ENCODE measurements around the gene WDR74. TPM values are rescaled to one million over a fixed set of nuclear protein-coding genes. Genes with fewer than 3 reads are reported as not detected.

Gene WDR74
- total RNA-seq, 1 experiment from 2014 or later = 110 TPM

DNA sequence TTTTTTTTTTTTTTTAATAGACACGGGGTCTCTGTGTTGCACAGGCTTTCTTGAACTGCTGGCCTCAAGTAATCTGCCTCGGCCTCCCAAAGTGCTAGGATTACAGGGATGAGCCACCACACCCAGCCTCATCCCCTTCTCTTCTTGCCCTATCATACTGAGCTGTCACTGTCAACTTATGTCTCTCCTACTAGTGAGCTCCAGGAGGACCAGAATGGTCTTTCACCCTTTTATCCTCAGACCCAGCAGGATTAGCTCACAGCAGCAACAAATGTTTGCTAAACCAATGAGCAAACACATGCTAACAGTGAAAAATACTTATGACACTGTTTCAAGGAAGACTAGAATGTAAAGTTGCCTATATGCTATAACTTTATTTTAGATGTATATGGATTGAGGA, 27.7 kb downstream of the WDR74 start (continued):
- TF ChIP-seq NFATC4 (CRISPR knock-in tag; IDR thresholded peaks at IDR 0.05) (no peak), ZNF121 (CRISPR knock-in tag; IDR thresholded peaks at IDR 0.05) (no peak), HMGA2 (CRISPR knock-in tag; IDR thresholded peaks at IDR 0.05) (no peak), MXD4 (CRISPR knock-in tag; IDR thresholded peaks at IDR 0.05; ENCODE audit: borderline replicate concordance) (no peak), ZNF671 (CRISPR knock-in tag; IDR thresholded peaks at IDR 0.05) (no peak), ELF4 (CRISPR knock-in tag; IDR thresholded peaks at IDR 0.05; ENCODE audit: low read depth) (no peak)
- TF ChIP-seq, protein P1, sequence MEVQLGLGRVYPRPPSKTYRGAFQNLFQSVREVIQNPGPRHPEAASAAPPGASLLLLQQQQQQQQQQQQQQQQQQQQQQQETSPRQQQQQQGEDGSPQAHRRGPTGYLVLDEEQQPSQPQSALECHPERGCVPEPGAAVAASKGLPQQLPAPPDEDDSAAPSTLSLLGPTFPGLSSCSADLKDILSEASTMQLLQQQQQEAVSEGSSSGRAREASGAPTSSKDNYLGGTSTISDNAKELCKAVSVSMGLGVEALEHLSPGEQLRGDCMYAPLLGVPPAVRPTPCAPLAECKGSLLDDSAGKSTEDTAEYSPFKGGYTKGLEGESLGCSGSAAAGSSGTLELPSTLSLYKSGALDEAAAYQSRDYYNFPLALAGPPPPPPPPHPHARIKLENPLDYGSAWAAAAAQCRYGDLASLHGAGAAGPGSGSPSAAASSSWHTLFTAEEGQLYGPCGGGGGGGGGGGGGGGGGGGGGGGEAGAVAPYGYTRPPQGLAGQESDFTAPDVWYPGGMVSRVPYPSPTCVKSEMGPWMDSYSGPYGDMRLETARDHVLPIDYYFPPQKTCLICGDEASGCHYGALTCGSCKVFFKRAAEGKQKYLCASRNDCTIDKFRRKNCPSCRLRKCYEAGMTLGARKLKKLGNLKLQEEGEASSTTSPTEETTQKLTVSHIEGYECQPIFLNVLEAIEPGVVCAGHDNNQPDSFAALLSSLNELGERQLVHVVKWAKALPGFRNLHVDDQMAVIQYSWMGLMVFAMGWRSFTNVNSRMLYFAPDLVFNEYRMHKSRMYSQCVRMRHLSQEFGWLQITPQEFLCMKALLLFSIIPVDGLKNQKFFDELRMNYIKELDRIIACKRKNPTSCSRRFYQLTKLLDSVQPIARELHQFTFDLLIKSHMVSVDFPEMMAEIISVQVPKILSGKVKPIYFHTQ (CRISPR knock-in tag; IDR thresholded peaks at IDR 0.05) = no peak

DNA sequence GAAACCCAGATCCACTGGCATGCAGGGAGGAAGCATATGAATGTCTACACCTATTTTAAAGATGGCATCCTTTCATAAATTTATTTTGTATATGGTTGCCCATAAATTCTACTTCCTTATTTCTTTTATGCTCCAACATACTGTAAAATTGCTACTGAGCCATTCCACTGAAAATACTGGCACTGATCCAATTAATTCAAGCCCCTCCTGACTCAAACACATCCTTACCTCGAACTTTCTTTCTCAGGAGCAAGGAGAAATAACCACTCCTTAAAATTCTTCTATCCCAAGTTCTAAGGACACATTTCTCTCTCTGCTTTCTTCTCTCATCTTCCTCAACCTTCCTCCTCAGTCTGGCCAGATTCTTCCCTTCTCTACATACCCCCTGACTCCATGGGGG, 28.6 kb downstream of the WDR74 start:
- Mint-ChIP-seq H3K36me3 (no peaks in the 10 kb centered on the region), H3K4me1 (peaks cover 11% of the 10 kb centered on the region), H3K9me3 (no peaks in the 10 kb centered on the region), H3K27ac (no peak overlapping the region; the same call in 1 of the 2 replicates), H3K27me3 (ENCODE audit: low read depth) (no peaks in the 10 kb centered on the region), H3K4me3 (no peak overlapping the region)
- DNase-seq (ENCODE audit: low spot score) = no peak
- ATAC-seq = no peak
- TF ChIP-seq, protein P2, sequence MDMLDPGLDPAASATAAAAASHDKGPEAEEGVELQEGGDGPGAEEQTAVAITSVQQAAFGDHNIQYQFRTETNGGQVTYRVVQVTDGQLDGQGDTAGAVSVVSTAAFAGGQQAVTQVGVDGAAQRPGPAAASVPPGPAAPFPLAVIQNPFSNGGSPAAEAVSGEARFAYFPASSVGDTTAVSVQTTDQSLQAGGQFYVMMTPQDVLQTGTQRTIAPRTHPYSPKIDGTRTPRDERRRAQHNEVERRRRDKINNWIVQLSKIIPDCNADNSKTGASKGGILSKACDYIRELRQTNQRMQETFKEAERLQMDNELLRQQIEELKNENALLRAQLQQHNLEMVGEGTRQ (CRISPR knock-in tag; IDR thresholded peaks at IDR 0.05) = no peak
- TF ChIP-seq, protein P3, sequence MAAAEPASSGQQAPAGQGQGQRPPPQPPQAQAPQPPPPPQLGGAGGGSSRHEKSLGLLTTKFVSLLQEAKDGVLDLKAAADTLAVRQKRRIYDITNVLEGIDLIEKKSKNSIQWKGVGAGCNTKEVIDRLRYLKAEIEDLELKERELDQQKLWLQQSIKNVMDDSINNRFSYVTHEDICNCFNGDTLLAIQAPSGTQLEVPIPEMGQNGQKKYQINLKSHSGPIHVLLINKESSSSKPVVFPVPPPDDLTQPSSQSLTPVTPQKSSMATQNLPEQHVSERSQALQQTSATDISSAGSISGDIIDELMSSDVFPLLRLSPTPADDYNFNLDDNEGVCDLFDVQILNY (CRISPR knock-in tag; IDR thresholded peaks at IDR 0.05) = no peak
- no peak for TF ChIP-seq RORB (CRISPR knock-in tag; IDR thresholded peaks at IDR 0.05)
- TF ChIP-seq IRF2 (CRISPR knock-in tag; IDR thresholded peaks at IDR 0.05; ENCODE audit: borderline replicate concordance, low read depth) = no peak
- no peak for TF ChIP-seq JUN (CRISPR knock-in tag; IDR thresholded peaks at IDR 0.05)
- no peak for TF ChIP-seq TEAD4 (CRISPR knock-in tag; IDR thresholded peaks at IDR 0.05)
- TF ChIP-seq, protein P4, sequence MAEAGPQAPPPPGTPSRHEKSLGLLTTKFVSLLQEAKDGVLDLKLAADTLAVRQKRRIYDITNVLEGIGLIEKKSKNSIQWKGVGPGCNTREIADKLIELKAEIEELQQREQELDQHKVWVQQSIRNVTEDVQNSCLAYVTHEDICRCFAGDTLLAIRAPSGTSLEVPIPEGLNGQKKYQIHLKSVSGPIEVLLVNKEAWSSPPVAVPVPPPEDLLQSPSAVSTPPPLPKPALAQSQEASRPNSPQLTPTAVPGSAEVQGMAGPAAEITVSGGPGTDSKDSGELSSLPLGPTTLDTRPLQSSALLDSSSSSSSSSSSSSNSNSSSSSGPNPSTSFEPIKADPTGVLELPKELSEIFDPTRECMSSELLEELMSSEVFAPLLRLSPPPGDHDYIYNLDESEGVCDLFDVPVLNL (CRISPR knock-in tag; IDR thresholded peaks at IDR 0.05; ENCODE audit: borderline replicate concordance, low read depth) = no peak
- TF ChIP-seq, protein P5, sequence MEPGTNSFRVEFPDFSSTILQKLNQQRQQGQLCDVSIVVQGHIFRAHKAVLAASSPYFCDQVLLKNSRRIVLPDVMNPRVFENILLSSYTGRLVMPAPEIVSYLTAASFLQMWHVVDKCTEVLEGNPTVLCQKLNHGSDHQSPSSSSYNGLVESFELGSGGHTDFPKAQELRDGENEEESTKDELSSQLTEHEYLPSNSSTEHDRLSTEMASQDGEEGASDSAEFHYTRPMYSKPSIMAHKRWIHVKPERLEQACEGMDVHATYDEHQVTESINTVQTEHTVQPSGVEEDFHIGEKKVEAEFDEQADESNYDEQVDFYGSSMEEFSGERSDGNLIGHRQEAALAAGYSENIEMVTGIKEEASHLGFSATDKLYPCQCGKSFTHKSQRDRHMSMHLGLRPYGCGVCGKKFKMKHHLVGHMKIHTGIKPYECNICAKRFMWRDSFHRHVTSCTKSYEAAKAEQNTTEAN (CRISPR knock-in tag; IDR thresholded peaks at IDR 0.05) = no peak
- TF ChIP-seq SOX15 (CRISPR knock-in tag; IDR thresholded peaks at IDR 0.05) = no peak
- TF ChIP-seq ELF4 (CRISPR knock-in tag; IDR thresholded peaks at IDR 0.05; ENCODE audit: low read depth) = no peak
- TF ChIP-seq, protein P6, sequence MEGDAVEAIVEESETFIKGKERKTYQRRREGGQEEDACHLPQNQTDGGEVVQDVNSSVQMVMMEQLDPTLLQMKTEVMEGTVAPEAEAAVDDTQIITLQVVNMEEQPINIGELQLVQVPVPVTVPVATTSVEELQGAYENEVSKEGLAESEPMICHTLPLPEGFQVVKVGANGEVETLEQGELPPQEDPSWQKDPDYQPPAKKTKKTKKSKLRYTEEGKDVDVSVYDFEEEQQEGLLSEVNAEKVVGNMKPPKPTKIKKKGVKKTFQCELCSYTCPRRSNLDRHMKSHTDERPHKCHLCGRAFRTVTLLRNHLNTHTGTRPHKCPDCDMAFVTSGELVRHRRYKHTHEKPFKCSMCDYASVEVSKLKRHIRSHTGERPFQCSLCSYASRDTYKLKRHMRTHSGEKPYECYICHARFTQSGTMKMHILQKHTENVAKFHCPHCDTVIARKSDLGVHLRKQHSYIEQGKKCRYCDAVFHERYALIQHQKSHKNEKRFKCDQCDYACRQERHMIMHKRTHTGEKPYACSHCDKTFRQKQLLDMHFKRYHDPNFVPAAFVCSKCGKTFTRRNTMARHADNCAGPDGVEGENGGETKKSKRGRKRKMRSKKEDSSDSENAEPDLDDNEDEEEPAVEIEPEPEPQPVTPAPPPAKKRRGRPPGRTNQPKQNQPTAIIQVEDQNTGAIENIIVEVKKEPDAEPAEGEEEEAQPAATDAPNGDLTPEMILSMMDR (IDR thresholded peaks at IDR 0.05) = no peak
- TF ChIP-seq, protein P7, sequence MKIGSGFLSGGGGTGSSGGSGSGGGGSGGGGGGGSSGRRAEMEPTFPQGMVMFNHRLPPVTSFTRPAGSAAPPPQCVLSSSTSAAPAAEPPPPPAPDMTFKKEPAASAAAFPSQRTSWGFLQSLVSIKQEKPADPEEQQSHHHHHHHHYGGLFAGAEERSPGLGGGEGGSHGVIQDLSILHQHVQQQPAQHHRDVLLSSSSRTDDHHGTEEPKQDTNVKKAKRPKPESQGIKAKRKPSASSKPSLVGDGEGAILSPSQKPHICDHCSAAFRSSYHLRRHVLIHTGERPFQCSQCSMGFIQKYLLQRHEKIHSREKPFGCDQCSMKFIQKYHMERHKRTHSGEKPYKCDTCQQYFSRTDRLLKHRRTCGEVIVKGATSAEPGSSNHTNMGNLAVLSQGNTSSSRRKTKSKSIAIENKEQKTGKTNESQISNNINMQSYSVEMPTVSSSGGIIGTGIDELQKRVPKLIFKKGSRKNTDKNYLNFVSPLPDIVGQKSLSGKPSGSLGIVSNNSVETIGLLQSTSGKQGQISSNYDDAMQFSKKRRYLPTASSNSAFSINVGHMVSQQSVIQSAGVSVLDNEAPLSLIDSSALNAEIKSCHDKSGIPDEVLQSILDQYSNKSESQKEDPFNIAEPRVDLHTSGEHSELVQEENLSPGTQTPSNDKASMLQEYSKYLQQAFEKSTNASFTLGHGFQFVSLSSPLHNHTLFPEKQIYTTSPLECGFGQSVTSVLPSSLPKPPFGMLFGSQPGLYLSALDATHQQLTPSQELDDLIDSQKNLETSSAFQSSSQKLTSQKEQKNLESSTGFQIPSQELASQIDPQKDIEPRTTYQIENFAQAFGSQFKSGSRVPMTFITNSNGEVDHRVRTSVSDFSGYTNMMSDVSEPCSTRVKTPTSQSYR (CRISPR knock-in tag; IDR thresholded peaks at IDR 0.05) = no peak
- no peak for TF ChIP-seq NR3C1 (CRISPR knock-in tag; conservative IDR thresholded peaks at IDR 0.05; ENCODE audit: low read depth)
- no peak for TF ChIP-seq FOXP1 (CRISPR knock-in tag; IDR thresholded peaks at IDR 0.05; ENCODE audit: borderline replicate concordance)
- TF ChIP-seq, protein P8, sequence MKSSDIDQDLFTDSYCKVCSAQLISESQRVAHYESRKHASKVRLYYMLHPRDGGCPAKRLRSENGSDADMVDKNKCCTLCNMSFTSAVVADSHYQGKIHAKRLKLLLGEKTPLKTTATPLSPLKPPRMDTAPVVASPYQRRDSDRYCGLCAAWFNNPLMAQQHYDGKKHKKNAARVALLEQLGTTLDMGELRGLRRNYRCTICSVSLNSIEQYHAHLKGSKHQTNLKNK (CRISPR knock-in tag; IDR thresholded peaks at IDR 0.05) = no peak
- TF ChIP-seq CBFB (CRISPR knock-in tag; IDR thresholded peaks at IDR 0.05; ENCODE audit: low read depth) = no peak
- TF ChIP-seq, protein P9, sequence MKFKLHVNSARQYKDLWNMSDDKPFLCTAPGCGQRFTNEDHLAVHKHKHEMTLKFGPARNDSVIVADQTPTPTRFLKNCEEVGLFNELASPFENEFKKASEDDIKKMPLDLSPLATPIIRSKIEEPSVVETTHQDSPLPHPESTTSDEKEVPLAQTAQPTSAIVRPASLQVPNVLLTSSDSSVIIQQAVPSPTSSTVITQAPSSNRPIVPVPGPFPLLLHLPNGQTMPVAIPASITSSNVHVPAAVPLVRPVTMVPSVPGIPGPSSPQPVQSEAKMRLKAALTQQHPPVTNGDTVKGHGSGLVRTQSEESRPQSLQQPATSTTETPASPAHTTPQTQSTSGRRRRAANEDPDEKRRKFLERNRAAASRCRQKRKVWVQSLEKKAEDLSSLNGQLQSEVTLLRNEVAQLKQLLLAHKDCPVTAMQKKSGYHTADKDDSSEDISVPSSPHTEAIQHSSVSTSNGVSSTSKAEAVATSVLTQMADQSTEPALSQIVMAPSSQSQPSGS (CRISPR knock-in tag; IDR thresholded peaks at IDR 0.05; ENCODE audit: borderline replicate concordance, low read depth) = no peak
- ChIA-PET POLR2A (interaction anchor here (0.6 kb wide), 1 partner anchor 131 kb away, joined by 3 read pairs; no protein-coding TSS in a partner anchor), CTCF (no interaction called here)

All from WTC11 (cell line).